NCI-H748 (cell line): ENCODE measurements around the gene NUSAP1.
"Not testable (repeated sequence)": the region's sequence is repeated elsewhere in the genome, so short reads cannot be mapped to it uniquely, and the experiment has no call there.

Experiments used
- DNase-seq: peaks from one replicate; lab custom pipeline; 2025; ENCODE audit not compliant: unreplicated experiment; lab: John Stamatoyannopoulos, UW

NUSAP1 gene, protein sequence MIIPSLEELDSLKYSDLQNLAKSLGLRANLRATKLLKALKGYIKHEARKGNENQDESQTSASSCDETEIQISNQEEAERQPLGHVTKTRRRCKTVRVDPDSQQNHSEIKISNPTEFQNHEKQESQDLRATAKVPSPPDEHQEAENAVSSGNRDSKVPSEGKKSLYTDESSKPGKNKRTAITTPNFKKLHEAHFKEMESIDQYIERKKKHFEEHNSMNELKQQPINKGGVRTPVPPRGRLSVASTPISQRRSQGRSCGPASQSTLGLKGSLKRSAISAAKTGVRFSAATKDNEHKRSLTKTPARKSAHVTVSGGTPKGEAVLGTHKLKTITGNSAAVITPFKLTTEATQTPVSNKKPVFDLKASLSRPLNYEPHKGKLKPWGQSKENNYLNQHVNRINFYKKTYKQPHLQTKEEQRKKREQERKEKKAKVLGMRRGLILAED

DNA sequence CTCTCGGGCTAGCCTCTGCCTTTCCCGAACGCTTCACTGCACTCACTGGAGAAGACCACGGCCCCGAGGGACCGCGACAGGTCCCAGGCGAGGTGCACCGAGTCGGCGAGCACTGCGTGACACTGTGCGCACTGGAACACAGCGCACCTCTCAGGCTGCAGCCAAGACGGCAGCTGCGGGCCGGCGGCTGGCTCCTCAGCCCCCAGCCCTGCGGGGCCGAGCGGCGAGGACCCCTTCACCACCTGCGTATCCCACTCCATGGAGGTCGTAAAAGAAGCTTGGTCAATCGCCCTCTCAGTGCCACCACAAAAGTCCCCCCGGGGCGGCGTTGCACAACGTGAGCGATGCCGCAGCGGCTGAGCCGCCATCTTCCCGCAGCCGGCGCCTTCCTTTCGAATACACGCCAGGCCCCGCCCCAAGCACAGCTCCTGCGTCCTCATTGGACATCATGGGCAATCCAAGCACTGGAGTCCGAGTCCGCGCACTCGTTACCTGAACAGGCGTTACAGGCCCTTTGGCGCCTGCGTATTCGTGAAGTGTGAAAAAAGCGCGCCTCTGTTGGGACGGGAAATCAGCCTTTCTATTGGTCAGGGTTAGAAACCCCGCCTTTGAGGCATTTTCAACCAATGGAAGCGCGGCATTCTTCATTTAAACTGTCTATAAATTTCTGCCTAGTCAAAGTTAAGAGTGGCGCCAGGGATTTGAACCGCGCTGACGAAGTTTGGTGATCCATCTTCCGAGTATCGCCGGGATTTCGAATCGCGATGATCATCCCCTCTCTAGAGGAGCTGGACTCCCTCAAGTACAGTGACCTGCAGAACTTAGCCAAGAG, at the start of gene NUSAP1, which contains the start of gene OIP5:
Gene NUSAP1 (plus strand): TSS at position 688 of the 832 bp plus-strand sequence. CDS start 77 bp downstream, at position 765.
Gene OIP5 (minus strand): TSS at position 398 of the 832 bp plus-strand sequence. CDS start 30 bp downstream, at position 368.
- DNase-seq = peak; percentile 99

DNA sequence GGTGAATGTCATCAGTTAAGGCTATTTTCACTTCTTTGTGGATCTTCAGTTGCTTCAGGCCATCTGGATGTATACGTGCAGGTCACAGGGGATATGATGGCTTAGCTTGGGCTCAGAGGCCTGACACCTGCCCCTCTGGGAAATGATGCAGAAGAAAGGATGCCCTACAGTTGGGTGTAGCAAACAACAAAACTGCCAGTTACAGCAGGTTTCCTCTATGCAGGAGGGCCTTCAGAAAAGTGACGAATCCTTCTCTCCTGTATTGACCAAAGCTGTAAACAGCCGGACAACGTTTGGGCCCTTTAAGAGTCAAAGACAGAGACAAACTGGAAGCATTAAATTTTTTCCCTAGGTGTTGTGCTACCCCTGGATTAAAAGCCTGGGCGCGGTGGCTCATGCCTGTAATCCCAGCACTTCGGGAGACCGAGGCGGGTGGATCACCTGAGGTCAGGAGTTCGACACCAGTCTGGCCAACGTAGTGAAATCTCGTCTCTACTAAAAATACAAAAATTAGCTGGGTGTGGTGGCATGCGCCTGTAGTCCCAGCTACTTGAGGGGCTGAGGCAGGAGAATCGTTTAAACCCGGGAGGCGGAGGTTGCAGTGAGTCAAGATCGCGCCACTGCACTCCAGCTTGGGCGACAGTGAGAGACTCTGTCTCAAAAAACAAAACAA, 49.6 kb upstream of the NUSAP1 start:
- DNase-seq = not testable (repeated sequence)

DNA sequence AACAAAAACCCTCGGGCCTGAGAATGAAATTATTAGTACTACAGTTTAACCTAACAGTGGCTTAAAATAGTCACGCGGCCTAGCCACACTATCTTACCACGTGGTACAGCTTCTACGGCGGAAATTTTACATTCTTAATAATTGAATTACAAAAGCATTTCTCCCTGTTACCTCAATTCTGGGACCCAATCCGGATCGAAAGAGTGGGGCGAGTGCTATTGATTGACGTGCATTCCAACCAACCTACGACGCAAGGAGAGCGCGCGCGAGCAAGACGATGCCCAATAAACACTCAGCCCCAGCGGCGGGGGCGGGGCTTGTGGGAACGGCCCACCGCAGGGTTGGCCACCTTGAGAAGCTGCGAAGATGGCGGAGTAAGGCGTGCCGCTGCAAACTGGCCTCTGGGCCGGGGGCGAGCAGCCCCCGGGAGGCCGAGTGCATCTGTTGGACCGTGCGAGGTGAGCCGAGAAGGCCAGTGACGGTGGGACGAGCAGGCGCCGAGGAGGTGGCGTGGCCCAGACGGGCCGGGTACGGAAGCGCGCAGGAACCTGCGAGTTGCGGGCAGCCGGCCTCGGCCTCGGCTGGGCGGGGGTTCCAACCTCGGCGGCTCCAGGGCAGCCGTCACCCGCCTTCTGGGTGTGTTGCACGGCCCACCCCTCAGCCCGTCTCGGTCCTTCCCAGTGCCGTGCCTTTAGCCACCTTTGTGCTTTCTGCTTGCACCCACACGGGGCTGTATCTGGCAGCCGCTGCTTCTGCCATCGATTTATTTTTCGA, 48.8 kb upstream of the NUSAP1 start:
- DNase-seq = peak; percentile 98

DNA sequence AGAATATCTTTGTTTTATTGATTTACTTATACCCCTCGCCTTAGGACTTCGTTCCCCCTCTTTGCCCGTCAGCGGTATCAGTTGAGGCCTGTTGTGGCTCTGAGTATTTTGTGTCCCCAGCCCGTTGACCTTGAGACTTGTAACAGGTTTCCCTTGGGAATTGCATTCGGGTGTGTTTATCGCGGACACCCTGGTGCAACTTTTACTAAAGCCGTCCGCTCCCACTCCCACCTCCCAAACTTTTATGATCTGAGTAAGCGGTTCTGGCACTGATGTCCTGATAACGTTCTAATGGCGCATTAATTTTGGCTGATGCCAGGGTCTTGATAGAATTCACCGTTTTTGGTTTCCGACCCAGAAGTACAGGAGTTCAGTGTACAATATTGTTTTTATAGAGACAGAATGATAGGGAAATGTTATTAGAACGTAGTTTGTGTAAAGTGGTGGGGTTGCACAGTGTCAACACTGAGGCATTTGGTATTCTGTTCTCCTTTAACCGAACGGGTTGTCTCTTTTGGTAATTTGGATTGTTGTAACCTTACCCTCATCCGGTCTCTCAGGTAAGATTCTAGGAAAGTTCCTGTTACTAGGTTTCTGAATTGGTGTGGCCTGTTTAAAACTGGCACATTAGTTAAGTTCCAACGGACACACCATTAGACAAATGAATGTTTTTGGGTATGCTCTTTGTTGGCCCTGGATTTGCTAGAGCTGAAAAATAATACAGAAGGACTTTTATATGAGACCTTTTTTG, 48.1 kb upstream of the NUSAP1 start:
- peak; percentile 28 for DNase-seq

DNA sequence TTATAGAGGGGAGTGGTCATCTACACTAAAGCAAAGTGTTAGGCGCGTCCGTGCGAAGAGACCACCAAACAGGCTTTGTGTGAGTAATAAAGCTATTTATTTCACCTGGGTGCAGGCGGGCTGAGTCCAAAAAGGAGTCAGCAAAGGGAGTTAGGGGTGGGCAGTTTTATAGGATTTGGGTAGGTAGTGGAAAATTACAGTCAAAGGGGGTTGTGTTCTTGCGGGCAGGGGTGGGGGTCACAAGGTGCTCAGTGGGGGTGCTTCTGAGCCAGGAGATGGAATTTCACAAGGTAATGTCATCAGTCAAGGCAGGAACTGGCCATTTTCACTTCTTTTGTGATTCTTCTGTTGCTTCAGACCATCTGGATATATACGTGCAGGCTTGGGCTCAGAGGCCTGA, 47.4 kb upstream of the NUSAP1 start:
- no peak for DNase-seq

DNA sequence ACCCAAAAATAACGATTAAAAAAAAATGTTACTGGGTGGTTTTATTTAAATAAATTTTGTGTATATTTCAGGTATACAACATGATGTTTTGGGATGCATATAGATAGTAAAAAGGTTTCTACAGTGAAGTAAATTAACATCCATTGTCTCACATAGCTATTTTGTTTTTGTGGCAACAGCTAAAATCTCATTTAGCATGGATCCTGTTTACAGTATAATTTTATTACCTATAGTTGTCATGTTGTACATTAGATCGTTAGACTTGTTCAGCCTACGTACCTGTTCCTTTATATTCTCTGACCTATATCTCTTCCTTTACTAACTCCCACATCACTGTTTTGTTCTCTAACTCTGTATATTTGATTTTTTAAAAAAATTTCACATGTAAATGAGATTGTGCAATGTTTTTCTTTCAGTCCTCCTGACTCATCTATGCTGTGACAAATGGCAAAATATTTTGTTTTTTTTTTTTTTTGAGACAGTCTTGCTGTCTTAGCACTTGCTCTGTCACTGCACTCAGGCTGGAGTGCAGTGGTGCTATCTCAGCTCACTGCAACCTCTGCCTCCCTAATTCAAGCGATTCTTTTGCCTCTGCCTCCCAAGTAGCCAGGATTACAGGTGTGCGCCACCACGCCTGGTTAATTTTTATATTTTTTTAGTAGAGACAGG, 45.9 kb upstream of the NUSAP1 start:
- no peak for DNase-seq

DNA sequence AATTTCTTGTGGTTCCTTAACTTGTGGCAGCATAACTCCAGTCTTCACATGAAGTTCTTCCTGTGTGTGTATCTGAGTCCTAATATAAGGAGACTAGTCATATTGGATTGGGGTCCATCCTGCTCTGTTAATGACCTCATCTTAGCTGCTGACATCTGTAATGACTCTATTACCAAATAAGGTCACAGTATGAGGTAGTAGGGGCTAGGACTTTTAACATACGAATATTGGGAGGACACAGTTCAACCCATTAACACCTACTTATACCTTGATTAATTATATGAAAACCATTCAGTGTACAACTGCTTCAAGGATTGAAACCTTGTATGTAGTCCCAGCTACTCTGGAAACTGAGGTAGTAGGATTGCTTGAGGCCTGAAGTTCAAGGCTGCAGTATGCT, 44.2 kb upstream of the NUSAP1 start:
- DNase-seq = no peak

DNA sequence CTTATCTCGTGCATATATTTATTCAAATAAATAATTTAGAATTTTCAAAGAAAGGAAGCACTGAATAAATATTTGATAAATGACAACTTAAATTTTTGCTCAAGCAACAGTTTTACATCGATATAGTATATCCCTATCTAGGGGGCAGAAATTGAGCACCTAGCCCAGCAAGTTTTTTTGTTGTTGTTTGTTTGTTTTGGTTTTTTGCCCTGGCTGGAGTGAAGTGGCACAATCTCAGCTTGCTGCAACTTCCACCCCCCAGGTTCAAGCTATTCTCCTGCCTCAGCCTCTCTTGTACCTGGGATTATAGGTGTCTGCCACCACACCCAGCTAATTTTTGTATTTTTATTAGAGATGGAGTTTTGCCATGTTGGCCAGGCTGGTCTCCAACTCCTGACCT, 42.7 kb upstream of the NUSAP1 start:
- no peak for DNase-seq

DNA sequence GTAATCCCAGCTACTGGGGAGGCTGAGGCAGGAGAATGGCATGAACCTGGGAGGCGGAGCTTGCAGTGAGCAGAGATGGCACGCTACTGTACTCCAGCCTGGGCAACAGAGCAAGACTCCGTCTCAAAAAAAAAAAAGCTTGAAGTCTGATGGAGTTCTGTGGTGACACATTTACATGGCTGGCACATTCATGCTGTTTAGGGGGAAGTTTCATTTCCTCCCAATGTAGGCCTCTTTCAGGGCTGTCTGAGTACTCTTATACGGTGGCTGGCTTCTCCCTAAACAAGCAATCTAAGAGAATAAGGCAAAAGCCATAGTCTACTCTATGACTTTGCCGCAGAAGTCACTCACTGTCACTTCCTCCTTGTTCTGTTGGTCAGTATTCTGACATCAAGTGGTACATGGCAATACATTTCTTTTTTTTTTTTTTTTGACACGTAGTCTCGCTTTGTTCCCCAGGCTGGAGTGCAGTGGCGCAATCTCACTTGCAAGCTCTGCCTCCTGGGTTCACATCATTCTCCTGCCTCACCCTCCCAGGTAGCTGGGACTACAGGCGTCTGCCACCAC, 41.5 kb upstream of the NUSAP1 start:
- DNase-seq = no peak

DNA sequence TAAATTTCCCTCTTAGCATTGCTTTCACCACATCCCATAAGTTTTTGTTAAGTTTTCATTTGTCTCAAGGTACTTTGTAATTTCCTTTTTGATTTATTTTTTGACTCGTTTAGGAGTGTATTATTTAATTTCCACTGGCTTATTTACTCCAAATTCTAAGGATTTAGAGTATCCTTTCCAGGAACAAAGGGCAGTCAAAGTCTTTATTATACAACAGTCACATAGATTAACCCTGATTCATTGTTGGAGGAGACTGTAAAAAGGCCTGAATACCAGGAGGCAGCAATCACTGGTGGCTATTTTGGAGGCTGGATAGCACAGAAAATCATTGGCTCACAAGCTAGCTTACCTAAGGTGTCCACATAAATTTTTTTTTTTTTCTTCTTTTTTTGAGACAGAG, 40.2 kb upstream of the NUSAP1 start:
- no peak for DNase-seq

DNA sequence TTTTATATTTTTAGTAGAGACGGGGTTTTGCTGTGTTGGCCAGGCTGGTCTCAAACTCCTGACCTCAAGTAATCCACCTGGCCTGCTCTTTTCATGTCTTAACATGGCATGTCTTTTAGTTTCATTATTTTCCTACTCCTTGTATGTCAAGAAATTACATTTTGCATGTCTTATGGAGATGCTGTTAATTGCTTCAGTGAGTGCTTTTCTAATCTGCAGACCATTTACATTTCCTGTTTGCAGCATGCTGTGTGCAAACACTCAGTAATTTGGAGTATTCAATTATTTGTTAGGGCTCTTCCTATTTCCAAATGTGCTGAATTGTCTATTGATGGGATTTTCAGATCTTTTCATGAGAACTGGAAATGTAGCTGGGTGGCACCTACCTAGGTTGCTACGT, 31.5 kb upstream of the NUSAP1 start:
- peak; percentile 37 for DNase-seq

DNA sequence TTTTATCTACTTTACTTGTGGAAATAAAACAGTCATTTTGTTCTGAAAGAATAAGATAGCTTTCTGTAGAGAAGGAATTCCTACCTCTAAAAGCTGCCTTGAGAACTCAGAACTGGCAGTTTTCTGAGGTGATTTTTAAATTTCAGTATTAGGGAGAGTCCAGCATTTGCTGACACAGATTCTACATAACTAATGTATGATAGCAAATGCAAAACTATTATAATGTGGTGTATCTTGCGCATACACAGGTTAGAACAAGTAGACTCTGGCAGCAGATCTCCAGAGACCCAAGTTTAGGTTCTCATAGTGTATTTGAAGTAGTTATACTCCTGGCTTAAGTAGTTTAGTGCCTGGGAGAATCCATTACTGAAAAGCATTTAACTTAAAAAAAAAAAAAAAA, 31.1 kb upstream of the NUSAP1 start:
- no peak for DNase-seq

DNA sequence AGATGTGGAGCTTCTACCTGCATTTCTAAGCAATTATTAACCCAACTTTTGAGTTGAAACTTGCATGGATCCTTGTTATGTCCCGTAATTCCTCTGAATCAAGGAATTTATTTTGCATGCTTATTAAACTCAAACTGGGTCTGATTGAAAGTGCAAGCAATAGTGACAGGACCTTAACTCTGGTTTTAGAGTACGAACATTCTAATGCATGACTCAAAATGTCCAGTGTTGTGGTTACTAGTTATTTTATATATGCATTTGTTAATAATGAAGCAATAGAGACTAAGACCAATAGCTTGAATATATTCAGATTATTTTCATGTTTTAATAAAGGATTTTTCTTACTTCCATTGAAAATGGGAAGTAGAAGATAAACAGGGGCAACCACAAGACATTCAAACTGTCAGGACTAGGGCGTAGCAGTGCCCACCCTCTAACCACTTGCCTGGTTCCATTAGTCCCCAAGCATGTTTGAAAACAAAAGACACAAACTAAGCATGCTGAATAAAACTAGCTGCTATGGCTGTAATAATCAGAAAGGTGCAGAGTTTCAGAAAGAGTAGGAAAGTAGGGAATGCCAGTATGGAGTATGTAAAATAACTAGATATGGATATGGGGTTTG, 28.4 kb upstream of the NUSAP1 start:
- no peak for DNase-seq

DNA sequence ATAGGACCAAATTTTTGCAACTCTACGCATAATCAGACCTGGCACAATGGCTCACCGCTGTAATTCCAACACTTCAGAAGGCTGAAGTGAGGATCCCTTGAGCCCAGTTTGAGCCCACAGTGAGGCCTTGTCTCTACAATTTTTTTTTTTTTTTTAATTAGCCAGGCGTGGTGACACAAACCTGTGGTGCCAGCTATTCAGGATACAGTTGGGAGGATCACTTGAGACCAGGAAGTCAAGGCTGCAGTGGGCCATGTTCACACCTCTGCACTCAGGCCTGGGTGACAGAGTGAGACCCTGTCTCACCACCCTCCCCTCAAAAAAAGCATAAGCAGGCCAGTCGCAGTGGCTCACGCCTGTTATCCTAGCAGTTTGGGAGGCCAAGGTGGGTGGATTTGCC, 25.0 kb upstream of the NUSAP1 start:
- DNase-seq = no peak

DNA sequence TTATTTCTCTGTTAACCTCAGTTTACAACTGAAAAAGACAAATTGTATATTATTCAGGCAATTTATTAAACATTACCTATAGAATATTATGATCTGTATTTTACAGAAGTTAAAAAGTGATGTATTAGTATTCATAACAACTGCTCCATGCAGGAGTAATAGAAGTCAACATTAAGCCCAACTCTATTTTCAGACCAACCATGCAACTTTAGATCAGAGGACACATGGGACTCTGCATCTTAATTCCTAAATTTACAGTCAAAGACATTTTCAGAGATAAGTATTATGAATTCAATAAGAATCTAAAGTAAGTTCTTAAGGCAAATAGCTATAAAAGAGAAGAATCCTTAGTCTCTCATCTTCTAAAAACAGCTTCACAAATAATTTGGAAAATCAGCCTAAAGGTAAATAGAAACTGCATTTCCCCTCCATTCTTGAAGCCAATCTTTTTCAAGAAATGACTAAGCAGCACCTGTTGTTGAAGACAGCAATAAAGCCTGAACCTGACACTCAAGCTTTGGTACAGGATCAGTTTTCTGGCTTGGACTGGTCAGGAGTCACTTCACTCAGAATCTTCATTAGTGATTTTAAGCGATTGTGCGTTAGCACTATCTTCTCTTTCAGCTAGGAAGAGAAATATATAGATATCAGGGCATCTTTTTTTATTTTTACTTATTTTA, 23.3 kb upstream of the NUSAP1 start:
- no peak for DNase-seq

DNA sequence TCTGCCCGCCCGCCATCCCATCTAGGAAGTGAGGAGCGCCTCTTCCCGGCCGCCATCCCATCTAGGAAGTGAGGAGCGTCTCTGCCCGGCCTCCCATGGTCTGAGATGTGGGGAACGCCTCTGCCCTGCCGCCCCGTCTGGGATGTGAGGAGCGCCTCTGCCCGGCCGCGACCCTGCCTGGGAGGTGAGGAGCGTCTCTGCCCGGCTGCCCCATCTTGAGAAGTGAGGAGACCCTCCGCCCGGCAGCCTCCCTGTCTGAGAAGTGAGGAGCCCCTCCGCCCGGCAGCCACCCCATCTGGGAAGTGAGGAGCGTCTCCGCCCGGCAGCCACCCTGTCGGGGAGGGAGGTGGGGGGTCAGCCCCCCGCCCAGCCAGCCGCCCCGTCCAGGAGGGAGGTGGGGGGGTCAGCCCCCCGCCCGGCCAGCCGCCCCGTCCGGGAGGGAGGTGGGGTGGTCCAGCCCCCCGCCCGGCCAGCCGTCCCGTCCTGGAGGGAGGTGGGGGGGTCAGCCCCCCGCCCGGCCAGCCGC, 11.8 kb upstream of the NUSAP1 start:
- not testable (repeated sequence) for DNase-seq

DNA sequence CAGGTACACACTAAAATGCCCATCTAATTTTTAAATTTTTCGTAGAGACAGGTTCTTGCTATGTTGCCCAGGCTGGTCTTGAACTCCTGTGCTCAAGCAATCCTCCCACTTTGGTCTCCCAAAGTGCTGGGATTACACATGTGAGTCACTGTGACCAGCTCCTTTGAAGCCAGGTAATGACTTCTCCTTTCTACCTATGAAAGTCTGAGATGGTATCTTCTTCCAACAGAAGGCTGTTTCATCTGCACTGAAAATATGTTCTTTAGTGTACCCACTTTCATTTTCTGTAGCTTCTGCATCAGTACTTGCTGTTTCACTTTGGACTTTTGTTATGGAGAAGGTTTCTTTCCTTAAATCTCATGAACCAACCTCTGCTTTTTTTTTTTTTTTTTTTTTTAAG, 9.1 kb upstream of the NUSAP1 start:
- DNase-seq = no peak

DNA sequence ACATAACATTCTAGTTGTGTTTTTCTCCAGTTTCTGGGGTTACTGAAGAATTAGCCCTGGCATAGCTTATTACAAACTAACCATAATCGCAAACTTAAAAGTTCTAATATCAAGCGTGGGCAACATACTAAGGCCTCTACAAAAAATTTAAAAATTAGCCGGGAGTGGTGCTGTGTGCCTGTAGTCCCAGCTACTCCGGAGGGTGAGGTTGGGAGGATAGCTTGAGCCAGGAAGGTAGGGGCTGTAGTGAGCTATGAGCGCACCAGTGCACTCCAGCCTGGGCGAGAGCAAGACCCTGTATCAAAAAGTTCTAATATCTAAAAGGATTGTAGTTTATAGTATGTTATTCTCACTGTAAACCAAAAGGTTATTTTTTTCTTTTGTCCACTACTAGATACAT, 1.4 kb upstream of the NUSAP1 start:
- DNase-seq = no peak
